Neural progenitor cell (in vitro differentiated cells): ENCODE data around the gene FBXW7. TPM values are rescaled to one million over a fixed set of nuclear protein-coding genes. Genes with fewer than 3 reads are reported as not detected.

Source experiments
- DNase-seq: peaks from one replicate; pipeline ENCODE4 v3.0.0-alpha.2; 2016; ENCODE audit warnings: low spot score
- H2AFZ ChIP-seq: fragments of 200-600 bp; sonication (generic); replicated peaks from 2 replicates; pipeline ENCODE4 v1.6.1; 2016; ENCODE audit warnings: antibody characterized with exemption
- H3F3A ChIP-seq: fragments of 200-600 bp; sonication (generic); 2 replicates; pipeline ENCODE4 v1.6.1; 2016; ENCODE audit warnings: antibody characterized with exemption, low read depth
- H3K27ac ChIP-seq: fragments of 200-600 bp; sonication (generic); 2 replicates; pipeline ENCODE4 v1.5.1; 2016; ENCODE audit warnings: mild to moderate bottlenecking
- H3K27me3 ChIP-seq: fragments of 200-600 bp; sonication (generic); 2 replicates; pipeline ENCODE4 v1.6.1; 2016; ENCODE audit warnings: mild to moderate bottlenecking, moderate library complexity
- H3K36me3 ChIP-seq: fragments of 200-600 bp; sonication (generic); 2 replicates; pipeline ENCODE4 v1.5.1; 2016
- H3K4me1 ChIP-seq: fragments of 200-600 bp; sonication (generic); 2 replicates; pipeline ENCODE4 v1.6.1; 2016; ENCODE audit warnings: mixed run types
- H3K4me2 ChIP-seq: fragments of 200-600 bp; sonication (generic); 2 replicates; pipeline ENCODE4 v1.6.1; 2016
- H3K4me3 ChIP-seq: fragments of 200-600 bp; sonication (generic); 2 replicates; pipeline ENCODE4 v1.5.1; 2016
- H3K79me2 ChIP-seq: fragments of 200-600 bp; sonication (generic); 2 replicates; pipeline ENCODE4 v1.6.1; 2016; ENCODE audit warnings: low read depth
- H3K9ac ChIP-seq: fragments of 200-600 bp; sonication (generic); 2 replicates; pipeline ENCODE4 v1.6.1; 2016
- H3K9me3 ChIP-seq: fragments of 200-600 bp; sonication (generic); 2 replicates; pipeline ENCODE4 v1.5.1; 2016; ENCODE audit warnings: low read depth
- H4K20me1 ChIP-seq: fragments of 200-600 bp; sonication (generic); 2 replicates; pipeline ENCODE4 v1.6.1; 2016; ENCODE audit warnings: low read depth
- H3K27ac Mint-ChIP-seq: 3 replicates; pipeline ENCODE4 v1.8.0; 2021; ENCODE audit warnings: mixed read lengths
- H3K27me3 Mint-ChIP-seq: 2 replicates; pipeline ENCODE4 v1.8.0; 2022; ENCODE audit warnings: low read depth, mild to moderate bottlenecking, inconsistent platforms, moderate library complexity, mixed read lengths; ENCODE audit not compliant: insufficient read depth
- H3K36me3 Mint-ChIP-seq: 3 replicates; pipeline ENCODE4 v1.8.0; 2021; ENCODE audit warnings: mixed read lengths
- H3K4me1 Mint-ChIP-seq: 3 replicates; pipeline ENCODE4 v1.8.0; 2021; ENCODE audit warnings: mixed read lengths
- H3K4me3 Mint-ChIP-seq: 3 replicates; pipeline ENCODE4 v1.8.0; 2021; ENCODE audit warnings: mild to moderate bottlenecking, moderate library complexity, mixed read lengths
- H3K9me3 Mint-ChIP-seq: 3 replicates; pipeline ENCODE4 v1.8.0; 2020; ENCODE audit warnings: mixed read lengths
- CTCF ChIP-seq: fragments of 200-600 bp; sonication (generic); IDR thresholded peaks from 2 replicates; pipeline ENCODE4 v1.5.1; 2017; ENCODE audit warnings: antibody characterized with exemption, mild to moderate bottlenecking
- EZH2 ChIP-seq: fragments of 200-600 bp; sonication (generic); IDR thresholded peaks from 2 replicates; pipeline ENCODE4 v1.6.1; 2017; ENCODE audit warnings: antibody characterized with exemption, mild to moderate bottlenecking, moderate library complexity
- EZH2phosphoT487 ChIP-seq: fragments of 200-600 bp; sonication (generic); IDR thresholded peaks from 2 replicates; pipeline ENCODE4 v1.6.1; 2017; ENCODE audit warnings: antibody characterized with exemption
- total RNA-seq: library from RNA; depleted of rRNA; stranded (reverse); fragments of >200 nt; gene quantifications from 2 replicates; pipeline ENCODE4 v1.2.3, GENCODE V29; 2015; ENCODE audit warnings: low replicate concordance

Gene FBXW7
- total RNA-seq, 1 donor from 2014 or later: 43.9 TPM

- H3F3A ChIP-seq: no peaks in the 10 kb centered on the region
- Mint-ChIP-seq H3K27me3 (no peaks in the 10 kb centered on the region), H3K4me1 (no peaks in the 10 kb centered on the region), H3K27ac (no peak overlapping the region), H3K36me3 (peaks cover 2% of the 10 kb centered on the region), H3K9me3 (peaks cover 2% of the 10 kb centered on the region), H3K4me3 (no peak overlapping the region)
- H2AFZ ChIP-seq: no peak overlapping the region
- no peaks in the 10 kb centered on the region for H4K20me1 ChIP-seq
- no peak overlapping the region for H3K27ac ChIP-seq
- H3K4me2 ChIP-seq: no peak overlapping the region
- peaks cover 55% of the 10 kb centered on the region for H3K79me2 ChIP-seq
- TF ChIP-seq EZH2 (no peak), CTCF (no peak), EZH2phosphoT487 (no peak)
- no peak overlapping the region for H3K4me3 ChIP-seq
- H3K36me3 ChIP-seq: no peaks in the 10 kb centered on the region
- no peak overlapping the region for H3K9ac ChIP-seq
- H3K9me3 ChIP-seq: no peaks in the 10 kb centered on the region
- H3K27me3 ChIP-seq: no peaks in the 10 kb centered on the region
- DNase-seq: no peak
- H3K4me1 ChIP-seq: no peaks in the 10 kb centered on the region
These were observed 41.9 kb downstream of the FBXW7 start for GRCh38 chr4:152494020-152494419.

- Histone ChIP-seq H3K36me3 (no peaks in the 10 kb centered on the region), H3K27ac (no peak overlapping the region), H3K9ac (no peak overlapping the region), H3K4me2 (no peak overlapping the region), H3F3A (no peaks in the 10 kb centered on the region), H2AFZ (no peak overlapping the region), H3K4me3 (no peak overlapping the region), H3K79me2 (peaks cover 38% of the 10 kb centered on the region), H3K9me3 (no peaks in the 10 kb centered on the region), H3K4me1 (no peaks in the 10 kb centered on the region), H4K20me1 (no peaks in the 10 kb centered on the region), H3K27me3 (no peaks in the 10 kb centered on the region)
- H3K27ac Mint-ChIP-seq: no peak overlapping the region
- TF ChIP-seq EZH2phosphoT487 (no peak), EZH2 (no peak), CTCF (no peak)
- no peaks in the 10 kb centered on the region for H3K9me3 Mint-ChIP-seq
- DNase-seq: no peak
- H3K36me3 Mint-ChIP-seq: no peaks in the 10 kb centered on the region
- H3K4me1 Mint-ChIP-seq: no peaks in the 10 kb centered on the region
- no peak overlapping the region for H3K4me3 Mint-ChIP-seq
- no peaks in the 10 kb centered on the region for H3K27me3 Mint-ChIP-seq
These were observed 47.6 kb downstream of the FBXW7 start for GRCh38 chr4:152488246-152488645.

- Histone ChIP-seq H3K9me3 (no peaks in the 10 kb centered on the region), H3F3A (no peaks in the 10 kb centered on the region), H3K4me2 (no peak overlapping the region), H3K27ac (no peak overlapping the region), H3K79me2 (peaks cover 44% of the 10 kb centered on the region), H3K27me3 (no peaks in the 10 kb centered on the region), H3K36me3 (no peaks in the 10 kb centered on the region), H3K4me1 (no peaks in the 10 kb centered on the region), H3K4me3 (no peak overlapping the region), H3K9ac (no peak overlapping the region), H2AFZ (no peak overlapping the region), H4K20me1 (no peaks in the 10 kb centered on the region)
- Mint-ChIP-seq H3K9me3 (peaks cover 5% of the 10 kb centered on the region), H3K27ac (no peak overlapping the region), H3K27me3 (no peaks in the 10 kb centered on the region), H3K4me3 (no peak overlapping the region), H3K36me3 (no peaks in the 10 kb centered on the region), H3K4me1 (no peaks in the 10 kb centered on the region)
- DNase-seq: no peak
- TF ChIP-seq EZH2phosphoT487 (no peak), CTCF (no peak), EZH2 (no peak)
These were observed 49.2 kb downstream of the FBXW7 start for GRCh38 chr4:152486429-152487389.
